Activated CD4-positive, alpha-beta T cell treated with anti-CD3 and anti-CD28 coated beads, Interleukin-2, amount 50 U/mL, for 16 hours (primary cell): ENCODE results near the gene WLS.
"Not testable (repeated sequence)": the region's sequence is repeated elsewhere in the genome, so short reads cannot be mapped to it uniquely, and the experiment has no call there.

Experiments
- DNase-seq: peaks from one replicate; pipeline ENCODE4 v3.0.0-alpha.2; 2020

WLS gene

GRCh38 chr1:68197891-68198290, 34.4 kb downstream of the WLS start:
- DNase-seq, result no peak

GRCh38 chr1:68197461-68197860, 34.9 kb downstream of the WLS start:
- no peak for DNase-seq

GRCh38 chr1:68196676-68197075, 35.6 kb downstream of the WLS start:
- no peak for DNase-seq

- no peak for DNase-seq
Observed at GRCh38 chr1:68191717-68192116, 40.6 kb downstream of the WLS start.

GRCh38 chr1:68188644-68189340, 43.5 kb downstream of the WLS start:
- no peak for DNase-seq

GRCh38 chr1:68188060-68188538, 44.2 kb downstream of the WLS start:
- DNase-seq, result no peak

GRCh38 chr1:68185743-68186142, 46.6 kb downstream of the WLS start:
- no peak for DNase-seq

- no peak for DNase-seq
Observed at GRCh38 chr1:68183895-68184294, 48.4 kb downstream of the WLS start.

GRCh38 chr1:68181165-68181556, 51.2 kb downstream of the WLS start:
- no peak for DNase-seq

- no peak for DNase-seq
Observed at GRCh38 chr1:68180441-68181164, 51.7 kb downstream of the WLS start.

GRCh38 chr1:68178821-68179490, 53.4 kb downstream of the WLS start:
- DNase-seq, result no peak

GRCh38 chr1:68175621-68176398, 56.5 kb downstream of the WLS start:
- no peak for DNase-seq

GRCh38 chr1:68174738-68175113, 57.6 kb downstream of the WLS start:
- DNase-seq, result no peak

- no peak for DNase-seq
Observed at GRCh38 chr1:68173936-68174737, 58.2 kb downstream of the WLS start.

GRCh38 chr1:68173283-68173935, 58.9 kb downstream of the WLS start:
- DNase-seq, result no peak

- DNase-seq, result not testable (repeated sequence)
Observed at GRCh38 chr1:68171795-68172194, 60.5 kb downstream of the WLS start.

GRCh38 chr1:68168545-68169171, 63.7 kb downstream of the WLS start:
- no peak for DNase-seq

GRCh38 chr1:68167211-68167610, 65.1 kb downstream of the WLS start:
- no peak for DNase-seq

- no peak for DNase-seq
Observed at GRCh38 chr1:68166348-68166747, 66.0 kb downstream of the WLS start.

GRCh38 chr1:68165665-68166064, 66.7 kb downstream of the WLS start:
- no peak for DNase-seq

GRCh38 chr1:68164918-68165317, 67.4 kb downstream of the WLS start:
- no peak for DNase-seq
